HG03025 (cell line): Measurements from ENCODE around the gene FGFR4.

Experiments used
- ATAC-seq: cut with Tn5 transposase; IDR thresholded peaks from one replicate; pipeline ENCODE4 v1.9.1; 2021; ENCODE audit warnings: mild to moderate bottlenecking, moderate library complexity; ENCODE audit not compliant: unreplicated experiment, low FRiP score

The FGFR4 gene

DNA sequence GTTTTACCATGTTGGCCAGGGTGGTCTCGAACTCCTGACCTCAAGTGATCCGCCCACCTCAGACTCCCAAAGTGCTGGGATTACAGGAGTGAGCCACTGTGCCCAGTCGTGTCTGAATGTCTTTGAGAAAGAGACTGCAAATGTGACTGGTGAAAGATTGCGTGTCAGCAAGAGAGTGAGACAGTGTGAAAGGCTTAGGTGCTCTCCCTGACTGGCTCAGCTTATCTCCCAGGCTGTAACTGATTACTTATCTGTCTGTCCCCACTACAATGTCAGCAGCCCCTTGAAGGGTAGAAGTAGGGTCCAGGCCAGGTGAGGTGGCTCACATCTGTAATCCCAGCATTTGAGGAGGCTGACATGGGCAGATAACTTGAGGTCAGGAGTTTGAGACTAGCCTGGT lies 3.4 kb upstream of the FGFR4 start:
- no peak for ATAC-seq

DNA sequence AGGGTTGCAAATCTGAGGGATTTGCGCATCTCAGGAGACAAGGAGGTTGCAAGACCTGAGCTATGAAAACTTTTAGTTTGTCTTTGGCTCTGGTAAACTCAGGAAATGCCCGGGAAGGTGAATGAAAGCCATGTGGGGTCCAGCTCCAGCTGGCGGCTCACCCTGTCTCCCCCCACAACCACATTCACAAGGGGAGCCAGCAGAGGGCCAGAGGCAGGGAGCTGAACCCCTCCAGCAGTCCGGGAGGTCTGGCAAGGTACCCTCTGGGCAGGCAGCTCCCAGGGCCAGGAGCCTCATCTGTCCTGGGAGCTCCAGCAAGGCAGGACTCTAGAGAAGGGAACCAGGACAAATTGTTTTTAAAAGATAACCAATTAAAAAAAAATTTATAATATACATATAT lies 2.5 kb upstream of the FGFR4 start:
- ATAC-seq: no peak

DNA sequence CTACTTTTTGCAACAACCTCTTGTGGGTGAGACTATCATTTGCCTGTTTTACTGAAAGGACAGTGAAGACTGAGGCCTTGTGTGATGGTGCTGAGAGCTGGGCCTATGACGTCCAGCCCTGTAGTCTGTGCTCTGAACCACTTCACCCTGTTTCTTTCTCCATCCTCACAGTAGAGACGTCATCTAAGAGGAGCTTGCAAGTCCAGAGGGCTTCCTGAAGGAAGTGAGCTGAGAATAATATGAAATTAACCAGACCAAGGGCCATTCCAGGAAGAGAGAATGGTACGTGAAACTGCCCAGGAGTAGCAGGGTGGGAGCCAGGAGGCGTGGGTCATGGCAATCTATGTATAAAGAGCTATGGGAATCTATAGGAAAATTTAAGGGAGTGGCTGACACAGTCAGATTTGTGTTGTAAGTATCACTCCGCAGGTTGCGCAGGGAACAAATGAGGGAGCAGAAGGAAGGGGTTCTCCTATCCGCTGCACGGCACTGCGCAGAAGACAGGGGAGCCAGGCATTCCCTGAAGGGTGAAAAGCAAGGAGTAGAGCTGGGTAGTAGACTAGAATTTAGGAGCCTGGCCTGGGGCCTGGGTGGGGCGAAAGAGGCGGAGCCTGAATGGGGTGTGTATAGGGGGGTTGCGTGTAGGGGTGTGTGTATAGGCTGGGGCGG lies 596 bp upstream of the FGFR4 start:
- no peak for ATAC-seq

DNA sequence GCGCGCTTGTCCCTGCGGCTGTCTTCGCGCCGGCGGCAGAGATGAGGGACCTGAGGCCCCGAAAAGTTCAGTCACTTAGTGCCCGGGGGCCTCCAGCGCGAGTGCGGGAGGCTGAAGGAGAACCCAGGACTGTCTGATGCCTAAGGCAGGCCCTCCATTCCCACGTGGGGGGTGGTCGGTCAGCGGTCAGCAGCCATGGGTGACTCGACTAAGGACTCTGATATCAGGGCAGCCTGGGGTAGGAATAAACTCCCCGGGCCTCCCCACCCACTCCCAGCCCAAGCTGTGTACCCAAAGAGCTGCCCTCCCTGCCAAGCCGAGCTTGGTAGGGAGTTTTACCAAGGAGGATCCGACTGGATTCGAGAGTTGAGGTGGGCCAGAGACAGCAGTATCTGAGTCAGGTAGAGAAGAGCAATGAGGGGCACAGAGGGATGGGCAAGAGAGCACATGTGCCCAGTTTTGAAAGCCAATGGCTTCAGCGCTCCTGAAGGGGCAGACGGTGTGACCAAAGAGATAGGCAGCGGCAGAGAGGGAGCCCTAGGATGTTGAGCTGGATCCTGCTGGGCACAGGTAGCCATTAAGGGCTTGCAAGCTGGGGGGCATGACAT lies 787 bp downstream of the FGFR4 start:
- no peak for ATAC-seq

DNA sequence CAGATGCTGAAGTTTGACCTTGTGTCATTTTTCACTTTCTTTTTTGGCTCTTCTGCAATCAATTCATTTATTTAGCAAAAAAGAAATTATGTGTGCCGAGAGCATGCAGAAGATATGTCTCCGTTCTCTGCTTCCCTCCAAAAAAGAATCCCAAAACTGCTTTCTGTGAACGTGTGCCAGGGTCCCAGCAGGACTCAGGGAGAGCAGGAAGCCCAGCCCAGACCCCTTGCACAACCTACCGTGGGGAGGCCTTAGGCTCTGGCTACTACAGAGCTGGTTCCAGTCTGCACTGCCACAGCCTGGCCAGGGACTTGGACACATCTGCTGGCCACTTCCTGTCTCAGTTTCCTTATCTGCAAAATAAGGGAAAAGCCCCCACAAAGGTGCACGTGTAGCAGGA lies 2.4 kb downstream of the FGFR4 start:
- no peak for ATAC-seq

DNA sequence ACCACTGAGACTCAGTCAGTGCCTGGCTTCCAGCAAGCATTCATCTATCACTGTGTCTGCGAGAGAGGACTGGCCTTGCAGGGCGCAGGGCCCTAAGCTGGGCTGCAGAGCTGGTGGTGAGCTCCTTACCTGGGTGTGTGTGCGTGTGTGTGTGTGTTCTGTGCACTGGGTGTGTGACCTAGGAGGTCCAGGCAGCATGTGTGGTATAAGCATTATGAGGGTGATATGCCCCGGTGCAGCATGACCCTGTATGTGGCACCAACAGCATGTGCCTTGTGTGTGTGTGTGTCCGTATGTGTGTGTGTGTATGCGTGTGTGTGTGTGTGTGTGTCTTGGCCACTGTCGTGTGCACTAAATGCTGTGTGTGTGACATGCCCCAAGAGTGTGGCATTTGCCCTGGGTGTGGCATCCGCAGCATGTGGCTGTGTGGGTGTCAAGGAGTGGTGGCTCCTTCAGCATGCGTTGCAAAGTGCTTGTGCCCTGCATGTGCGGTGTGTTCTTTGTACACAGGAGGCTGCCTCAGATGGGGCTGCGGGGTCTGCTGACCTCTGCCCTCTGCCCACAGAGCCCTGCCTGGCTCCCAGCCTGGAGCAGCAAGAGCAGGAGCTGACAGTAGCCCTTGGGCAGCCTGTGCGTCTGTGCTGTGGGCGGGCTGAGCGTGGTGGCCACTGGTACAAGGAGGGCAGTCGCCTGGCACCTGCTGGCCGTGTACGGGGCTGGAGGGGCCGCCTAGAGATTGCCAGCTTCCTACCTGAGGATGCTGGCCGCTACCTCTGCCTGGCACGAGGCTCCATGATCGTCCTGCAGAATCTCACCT lies 3.3 kb downstream of the FGFR4 start:
- ATAC-seq: no peak

DNA sequence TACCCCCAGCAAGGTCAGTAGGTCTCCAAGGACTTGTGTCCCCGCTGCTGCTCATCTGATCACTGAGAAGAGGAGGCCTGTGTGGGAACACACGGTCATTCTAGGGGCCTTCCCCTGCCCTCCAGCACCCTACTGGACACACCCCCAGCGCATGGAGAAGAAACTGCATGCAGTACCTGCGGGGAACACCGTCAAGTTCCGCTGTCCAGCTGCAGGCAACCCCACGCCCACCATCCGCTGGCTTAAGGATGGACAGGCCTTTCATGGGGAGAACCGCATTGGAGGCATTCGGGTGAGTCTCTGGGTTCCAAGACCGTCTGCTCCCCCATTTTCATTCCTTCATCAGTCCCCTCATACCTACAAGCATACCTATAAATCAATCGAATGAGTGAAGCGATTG lies 4.1 kb downstream of the FGFR4 start:
- ATAC-seq: no peak

DNA sequence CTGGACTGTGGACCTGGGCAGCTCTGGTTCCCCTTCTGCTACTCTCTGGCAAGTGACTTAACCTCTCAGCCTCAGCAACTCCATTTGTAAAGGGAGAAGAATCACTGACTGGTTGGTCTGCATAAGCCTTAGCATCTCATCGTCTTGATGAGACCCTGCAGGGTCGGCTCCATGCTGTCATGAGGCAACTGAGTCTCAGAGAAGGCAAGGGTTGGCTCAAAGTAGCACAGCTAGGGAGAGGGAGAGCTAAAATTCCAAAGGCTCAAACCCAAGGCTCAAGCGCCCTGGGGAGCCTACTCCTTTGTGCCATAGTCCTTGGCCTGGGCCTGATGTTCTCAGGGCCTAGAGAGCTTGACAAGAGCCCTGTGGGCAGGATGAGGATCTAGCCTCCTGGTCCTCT lies 4.5 kb downstream of the FGFR4 start:
- no peak for ATAC-seq

DNA sequence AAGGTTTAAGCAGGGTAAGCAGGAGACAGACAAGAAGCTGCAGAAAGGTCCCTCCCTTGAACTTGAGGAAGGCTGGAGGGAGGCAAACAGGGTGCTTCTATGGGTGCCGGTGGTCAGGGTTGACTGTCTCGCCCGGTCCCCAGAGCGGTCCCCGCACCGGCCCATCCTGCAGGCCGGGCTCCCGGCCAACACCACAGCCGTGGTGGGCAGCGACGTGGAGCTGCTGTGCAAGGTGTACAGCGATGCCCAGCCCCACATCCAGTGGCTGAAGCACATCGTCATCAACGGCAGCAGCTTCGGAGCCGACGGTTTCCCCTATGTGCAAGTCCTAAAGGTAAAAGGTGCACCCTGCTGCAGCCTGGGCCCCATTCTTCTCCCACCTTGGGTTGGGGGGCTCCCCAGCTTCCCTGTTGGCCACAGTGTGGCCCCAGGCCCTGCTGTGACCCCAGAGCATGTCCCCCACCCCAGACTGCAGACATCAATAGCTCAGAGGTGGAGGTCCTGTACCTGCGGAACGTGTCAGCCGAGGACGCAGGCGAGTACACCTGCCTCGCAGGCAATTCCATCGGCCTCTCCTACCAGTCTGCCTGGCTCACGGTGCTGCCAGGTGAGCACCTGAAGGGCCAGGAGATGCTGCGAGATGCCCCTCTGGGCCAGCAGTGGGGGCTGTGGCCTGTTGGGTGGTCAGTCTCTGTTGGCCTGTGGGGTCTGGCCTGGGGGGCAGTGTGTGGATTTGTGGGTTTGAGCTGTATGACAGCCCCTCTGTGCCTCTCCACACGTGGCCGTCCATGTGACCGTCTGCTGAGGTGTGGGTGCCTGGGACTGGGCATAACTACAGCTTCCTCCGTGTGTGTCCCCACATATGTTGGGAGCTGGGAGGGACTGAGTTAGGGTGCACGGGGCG lies 5.7 kb downstream of the FGFR4 start:
- ATAC-seq: no peak

DNA sequence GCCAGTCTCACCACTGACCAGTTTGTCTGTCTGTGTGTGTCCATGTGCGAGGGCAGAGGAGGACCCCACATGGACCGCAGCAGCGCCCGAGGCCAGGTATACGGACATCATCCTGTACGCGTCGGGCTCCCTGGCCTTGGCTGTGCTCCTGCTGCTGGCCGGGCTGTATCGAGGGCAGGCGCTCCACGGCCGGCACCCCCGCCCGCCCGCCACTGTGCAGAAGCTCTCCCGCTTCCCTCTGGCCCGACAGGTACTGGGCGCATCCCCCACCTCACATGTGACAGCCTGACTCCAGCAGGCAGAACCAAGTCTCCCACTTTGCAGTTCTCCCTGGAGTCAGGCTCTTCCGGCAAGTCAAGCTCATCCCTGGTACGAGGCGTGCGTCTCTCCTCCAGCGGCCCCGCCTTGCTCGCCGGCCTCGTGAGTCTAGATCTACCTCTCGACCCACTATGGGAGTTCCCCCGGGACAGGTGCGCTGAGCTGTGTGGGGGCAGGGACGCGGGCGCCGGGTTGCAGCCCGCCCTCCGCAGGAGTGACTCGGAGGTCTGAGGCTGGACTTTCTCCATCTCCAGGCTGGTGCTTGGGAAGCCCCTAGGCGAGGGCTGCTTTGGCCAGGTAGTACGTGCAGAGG lies 6.5 kb downstream of the FGFR4 start:
- ATAC-seq: no peak

DNA sequence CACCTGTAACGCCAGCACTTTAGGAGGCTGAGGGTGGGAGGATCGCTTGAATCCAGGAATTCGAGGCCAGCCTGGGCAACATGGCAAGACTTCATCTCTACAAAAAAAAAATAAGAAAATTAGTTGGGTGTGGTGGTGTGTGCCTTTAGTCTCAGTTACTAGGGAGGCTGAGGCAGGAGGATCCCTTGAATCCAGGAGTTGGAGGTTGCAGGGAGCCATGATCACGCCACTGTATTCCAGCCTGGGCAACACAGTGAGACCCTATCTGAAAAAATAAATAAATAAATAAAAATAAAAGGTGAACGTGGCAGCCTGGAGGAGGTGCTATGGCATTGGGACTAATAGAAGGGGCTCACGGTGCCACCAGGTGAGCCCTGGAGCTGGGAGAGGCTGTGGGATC lies 7.1 kb downstream of the FGFR4 start:
- ATAC-seq: no peak

DNA sequence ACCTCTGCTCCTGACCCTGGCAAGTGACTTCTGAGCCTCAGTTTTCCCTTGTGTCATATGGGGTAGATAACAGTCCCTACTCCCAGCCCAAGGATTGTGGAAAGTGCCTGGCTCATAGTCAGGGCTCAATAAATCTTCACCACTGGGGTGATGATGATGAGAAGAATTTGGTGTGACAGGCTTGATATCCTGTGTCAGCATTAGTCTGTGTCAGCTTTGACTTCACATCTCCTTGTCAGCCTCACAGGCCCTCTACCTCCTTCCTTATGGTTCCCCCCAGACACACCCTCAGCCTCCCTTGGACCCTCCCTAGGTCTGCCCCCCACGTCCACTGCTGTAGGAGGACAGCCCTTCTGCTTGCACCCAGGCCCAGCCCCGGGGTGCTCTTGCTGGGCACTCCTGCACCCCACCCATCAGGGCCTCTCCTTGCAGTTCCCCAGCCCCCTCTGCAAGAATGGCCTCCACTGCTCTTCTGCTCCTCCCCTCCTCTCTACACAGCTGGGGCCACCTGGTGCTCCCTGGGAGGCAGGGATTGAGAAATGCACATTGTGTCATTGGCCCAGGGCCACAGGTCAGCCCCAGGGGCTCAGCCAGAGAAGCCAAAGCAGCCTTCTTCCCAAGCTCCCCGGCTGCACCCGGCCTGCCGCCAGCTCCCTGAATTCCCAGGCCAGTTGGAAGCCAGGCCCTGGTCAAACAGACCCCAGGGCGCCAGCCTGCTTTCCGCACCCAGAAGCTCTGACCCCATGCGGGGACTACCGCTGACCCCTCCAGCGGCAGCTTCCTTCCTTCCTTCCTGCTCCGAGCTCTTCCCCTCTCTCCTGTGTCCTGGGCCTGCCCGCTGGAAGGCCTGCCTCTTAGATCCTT lies 7.7 kb downstream of the FGFR4 start:
- no peak for ATAC-seq

DNA sequence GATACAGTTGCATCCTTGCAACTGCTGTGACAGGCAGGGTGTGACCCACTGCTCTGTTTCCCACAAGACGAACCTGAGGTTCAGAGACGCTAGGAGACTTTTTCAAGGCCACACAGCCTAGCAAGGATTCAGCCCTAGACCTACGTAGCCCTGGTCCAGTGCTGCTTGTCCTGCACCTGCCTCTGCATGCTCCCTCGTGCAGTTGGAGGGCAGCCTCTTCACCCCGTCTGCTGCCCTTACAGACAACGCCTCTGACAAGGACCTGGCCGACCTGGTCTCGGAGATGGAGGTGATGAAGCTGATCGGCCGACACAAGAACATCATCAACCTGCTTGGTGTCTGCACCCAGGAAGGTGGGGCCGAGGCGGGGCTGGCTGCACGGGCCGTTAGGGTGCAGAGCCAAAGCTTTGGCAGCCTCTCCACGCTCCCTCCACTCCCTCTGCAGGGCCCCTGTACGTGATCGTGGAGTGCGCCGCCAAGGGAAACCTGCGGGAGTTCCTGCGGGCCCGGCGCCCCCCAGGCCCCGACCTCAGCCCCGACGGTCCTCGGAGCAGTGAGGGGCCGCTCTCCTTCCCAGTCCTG lies 8.5 kb downstream of the FGFR4 start:
- ATAC-seq: no peak

DNA sequence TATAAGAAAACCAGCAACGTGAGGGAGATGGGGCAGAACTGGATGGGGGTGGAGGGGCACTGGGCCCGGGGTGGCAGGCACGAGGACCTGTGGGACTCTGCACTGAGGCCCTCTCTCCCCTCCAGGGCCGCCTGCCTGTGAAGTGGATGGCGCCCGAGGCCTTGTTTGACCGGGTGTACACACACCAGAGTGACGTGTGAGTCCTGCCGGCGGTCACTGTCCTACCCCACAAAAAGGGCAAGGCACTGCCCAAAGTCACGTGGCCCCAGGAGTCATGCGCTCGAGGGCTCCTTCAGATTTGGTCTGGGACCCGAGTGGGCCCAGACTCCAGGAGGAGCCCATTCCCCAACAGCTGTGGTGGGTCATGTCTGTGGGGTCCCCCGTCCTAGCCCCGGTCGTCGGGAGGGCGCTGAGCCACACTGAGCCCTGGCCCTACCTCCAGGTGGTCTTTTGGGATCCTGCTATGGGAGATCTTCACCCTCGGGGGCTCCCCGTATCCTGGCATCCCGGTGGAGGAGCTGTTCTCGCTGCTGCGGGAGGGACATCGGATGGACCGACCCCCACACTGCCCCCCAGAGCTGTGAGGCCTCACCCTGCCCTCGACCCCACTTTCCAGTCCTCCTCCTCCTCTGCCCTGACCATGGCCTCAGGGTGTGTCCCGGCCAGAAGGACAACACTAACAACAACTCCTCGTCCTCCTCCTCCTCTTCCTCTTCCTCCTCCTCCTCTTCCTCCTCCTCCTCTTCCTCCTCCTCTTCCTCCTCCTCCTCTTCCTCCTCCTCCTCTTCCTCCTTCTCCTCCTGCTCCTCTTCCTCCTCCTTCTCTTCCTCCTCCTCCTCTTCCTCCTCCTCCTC lies 9.7 kb downstream of the FGFR4 start:
- ATAC-seq: no peak

DNA sequence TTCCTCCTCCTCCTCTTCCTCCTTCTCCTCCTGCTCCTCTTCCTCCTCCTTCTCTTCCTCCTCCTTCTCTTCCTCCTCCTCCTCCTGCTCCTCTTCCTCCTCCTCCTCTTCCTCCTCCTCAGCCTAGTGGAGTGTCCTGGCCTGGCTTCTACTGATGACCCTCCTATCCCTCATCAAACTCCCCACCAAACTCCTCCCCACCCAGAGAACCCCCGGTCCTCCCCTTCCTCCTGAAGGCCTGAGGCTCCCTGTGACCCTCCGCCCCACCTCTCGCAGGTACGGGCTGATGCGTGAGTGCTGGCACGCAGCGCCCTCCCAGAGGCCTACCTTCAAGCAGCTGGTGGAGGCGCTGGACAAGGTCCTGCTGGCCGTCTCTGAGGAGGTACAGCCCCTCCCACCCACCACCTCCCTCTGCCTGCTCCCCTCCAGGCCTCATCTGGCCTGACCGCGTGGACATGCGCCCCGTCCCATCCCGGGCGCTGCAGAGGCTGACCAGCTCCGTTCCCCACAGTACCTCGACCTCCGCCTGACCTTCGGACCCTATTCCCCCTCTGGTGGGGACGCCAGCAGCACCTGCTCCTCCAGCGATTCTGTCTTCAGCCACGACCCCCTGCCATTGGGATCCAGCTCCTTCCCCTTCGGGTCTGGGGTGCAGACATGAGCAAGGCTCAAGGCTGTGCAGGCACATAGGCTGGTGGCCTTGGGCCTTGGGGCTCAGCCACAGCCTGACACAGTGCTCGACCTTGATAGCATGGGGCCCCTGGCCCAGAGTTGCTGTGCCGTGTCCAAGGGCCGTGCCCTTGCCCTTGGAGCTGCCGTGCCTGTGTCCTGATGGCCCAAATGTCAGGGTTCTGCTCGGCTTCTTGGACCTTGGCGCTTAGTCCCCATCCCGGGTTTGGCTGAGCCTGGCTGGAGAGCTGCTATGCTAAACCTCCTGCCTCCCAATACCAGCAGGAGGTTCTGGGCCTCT lies 10.6 kb downstream of the FGFR4 start:
- no peak for ATAC-seq

DNA sequence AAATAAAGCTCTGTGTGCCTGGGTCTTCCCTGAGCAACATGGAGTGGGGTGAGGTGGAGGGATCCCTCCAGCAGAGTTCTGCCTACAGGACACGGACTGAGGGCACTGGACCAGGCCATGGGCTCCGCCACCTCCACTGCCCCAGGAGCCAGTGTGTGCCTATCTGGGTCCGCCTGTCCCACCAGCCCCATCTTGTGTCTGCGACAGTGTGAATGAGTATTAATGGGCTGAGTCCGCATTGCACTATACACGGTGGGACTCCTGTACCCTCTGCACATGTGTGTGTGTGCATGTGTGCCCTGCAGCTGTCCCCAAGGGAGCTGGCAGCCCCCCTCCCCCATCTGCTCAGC lies 11.4 kb downstream of the FGFR4 start:
- ATAC-seq: no peak

DNA sequence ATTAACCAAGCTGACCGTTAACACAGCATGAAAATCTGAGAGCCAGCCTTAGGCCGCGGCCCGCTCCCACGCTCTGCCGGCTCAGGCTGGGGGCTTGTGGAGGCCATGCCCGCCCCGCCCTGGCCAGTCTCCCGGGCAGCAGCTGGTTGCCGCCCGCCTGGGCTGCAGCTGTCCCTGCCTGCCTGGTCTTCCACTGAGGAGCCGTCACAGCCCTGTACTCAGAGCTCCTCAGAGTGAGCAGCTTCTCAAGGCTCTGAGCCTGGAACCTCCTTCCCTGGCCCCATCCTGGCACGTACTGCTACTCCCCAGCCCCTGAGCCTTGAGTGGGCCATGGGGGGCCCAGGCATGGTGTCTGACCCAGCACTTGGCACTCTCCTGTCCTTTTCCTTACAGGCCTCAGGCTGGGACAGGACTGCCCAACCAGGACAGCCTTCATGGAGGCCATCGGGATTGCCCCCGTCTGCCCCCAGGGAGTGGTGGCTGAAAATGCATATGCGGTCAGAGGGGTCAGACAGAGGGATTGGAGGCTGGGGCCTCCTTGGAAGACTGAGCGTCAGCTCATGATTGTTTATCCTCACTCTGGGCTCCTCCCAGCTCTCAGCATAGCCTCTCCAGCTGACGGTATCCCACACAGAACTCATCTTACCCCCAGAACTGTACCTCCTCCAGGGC lies 11.9 kb downstream of the FGFR4 start:
- ATAC-seq: no peak
